ENCODE measurements around the gene SECTM1. TPM values are rescaled to one million over a fixed set of nuclear protein-coding genes. Genes with fewer than 3 reads are reported as not detected.

Gene SECTM1
- total RNA-seq, 1 donor from 2014 or later, result not detected

- CTCF ChIA-PET, result no interaction called here
- Mint-ChIP-seq H3K4me3 (no peak overlapping the region), H3K27ac (no peak overlapping the region), H3K27me3 (peaks cover 23% of the 10 kb centered on the region), H3K36me3 (ENCODE audit: low read depth) (no peaks in the 10 kb centered on the region), H3K9me3 (no peaks in the 10 kb centered on the region), H3K4me1 (peaks cover 18% of the 10 kb centered on the region)
- no peak for TF ChIP-seq CTCF (IDR thresholded peaks at IDR 0.05)
- POLR2A ChIA-PET, result no interaction called here
- ATAC-seq (ENCODE audit: low read depth), result no peak
- no peak for DNase-seq
- intact Hi-C loops (cut with micrococcal nuclease), result no loop called here
These were observed 18.6 kb downstream of the SECTM1 start for GRCh38 chr17:82314727-82315605.

DNA sequence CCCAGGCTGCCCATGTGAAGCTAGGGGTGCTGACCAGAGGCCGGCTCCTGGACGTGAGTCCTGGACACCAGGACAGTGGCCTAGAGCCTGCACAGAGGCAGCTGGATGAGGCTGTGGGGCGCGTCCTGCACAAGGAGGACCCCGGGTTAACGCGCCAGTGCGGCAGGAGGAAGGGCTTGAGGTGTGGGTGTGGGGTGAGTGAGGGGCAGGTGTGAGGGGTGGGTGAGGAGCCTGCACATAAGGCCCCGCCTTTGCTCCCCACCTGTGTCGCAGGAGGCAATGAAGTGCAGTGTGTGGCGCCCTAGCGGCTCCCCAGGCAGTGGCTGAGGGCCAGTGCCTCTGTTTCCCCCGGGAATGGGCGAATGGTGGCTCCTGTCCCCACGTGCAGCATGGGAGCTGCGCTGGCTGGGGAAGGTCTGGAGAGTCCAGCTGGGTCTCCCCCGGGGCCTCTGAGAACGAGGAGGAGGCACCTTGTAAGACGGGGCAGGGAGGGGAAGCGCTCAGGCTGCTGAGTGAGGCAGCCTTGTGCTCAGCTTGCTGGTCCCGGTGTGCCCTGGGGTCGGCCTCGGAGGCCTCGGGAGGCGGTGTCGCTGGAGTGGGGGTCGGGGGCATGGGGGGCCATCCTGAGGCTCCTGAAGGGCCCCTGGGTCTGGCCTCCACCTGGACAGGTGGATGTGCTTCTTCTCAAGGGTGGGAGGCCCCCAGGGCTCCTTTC, 19.4 kb downstream of the SECTM1 start:
- Mint-ChIP-seq H3K4me1 (peaks cover 18% of the 10 kb centered on the region), H3K4me3 (no peak overlapping the region), H3K27ac (no peak overlapping the region), H3K9me3 (no peaks in the 10 kb centered on the region), H3K36me3 (ENCODE audit: low read depth) (no peaks in the 10 kb centered on the region), H3K27me3 (peaks cover 23% of the 10 kb centered on the region)
- intact Hi-C loops (cut with micrococcal nuclease), result no loop called here
- ChIA-PET POLR2A (interaction anchor here (0.6 to 1.6 kb wide), 2 partner anchors 16 to 104 kb away, joined by 3 to 15 read pairs; no protein-coding TSS in a partner anchor), CTCF (no interaction called here)
- no peak for DNase-seq
- no peak for TF ChIP-seq CTCF (IDR thresholded peaks at IDR 0.05)
- ATAC-seq (ENCODE audit: low read depth), result peak; percentile 31

DNA sequence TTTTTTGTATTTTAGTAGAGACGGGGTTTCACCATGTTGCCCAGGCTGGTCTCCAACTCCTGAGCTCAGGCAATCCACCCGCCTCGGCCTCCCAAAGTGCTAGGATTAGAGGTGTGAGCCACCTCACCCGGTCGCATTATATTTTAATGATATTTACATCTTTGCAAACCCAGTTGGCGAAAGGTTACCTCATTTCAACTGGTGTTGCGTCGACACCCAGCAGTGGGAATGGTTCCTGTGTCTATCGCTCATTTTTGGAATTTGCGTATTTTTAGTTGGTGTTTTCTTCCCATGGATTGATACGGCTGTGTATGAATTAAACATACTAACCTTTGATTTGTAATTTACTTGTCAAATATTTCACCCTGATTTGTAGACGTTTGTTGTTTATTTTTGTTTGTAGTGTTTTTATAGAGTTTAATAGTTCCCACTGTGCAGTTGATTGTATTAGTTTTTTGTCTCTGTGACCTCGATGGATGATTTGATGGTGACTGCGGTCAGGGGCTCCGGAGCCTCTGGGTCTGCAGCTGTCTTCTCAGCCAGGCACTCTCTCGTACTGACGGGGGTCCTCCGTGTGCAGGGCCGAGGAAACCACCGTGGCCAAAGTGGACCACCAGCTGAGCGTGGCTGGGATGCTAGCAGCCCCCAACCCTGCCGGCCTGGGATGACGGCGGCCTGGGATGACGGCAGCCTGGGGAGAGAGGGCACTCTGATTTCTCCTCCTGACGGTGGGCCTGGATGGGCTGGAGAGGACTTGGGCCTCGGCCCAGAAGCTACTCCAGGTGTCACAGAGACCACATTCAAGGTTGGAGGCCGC, 20.2 kb downstream of the SECTM1 start:
- DNase-seq (no peak), ATAC-seq (ENCODE audit: low read depth) (no peak)
- Mint-ChIP-seq H3K36me3 (ENCODE audit: low read depth) (no peaks in the 10 kb centered on the region), H3K4me3 (no peak overlapping the region), H3K27me3 (peaks cover 23% of the 10 kb centered on the region), H3K4me1 (peaks cover 18% of the 10 kb centered on the region), H3K9me3 (no peaks in the 10 kb centered on the region), H3K27ac (no peak overlapping the region)
- no peak for TF ChIP-seq CTCF (IDR thresholded peaks at IDR 0.05)
- POLR2A ChIA-PET, result interaction anchor here (0.6 to 1.6 kb wide), 2 partner anchors 15 to 104 kb away, joined by 3 to 15 read pairs; no protein-coding TSS in a partner anchor
- intact Hi-C loops (cut with micrococcal nuclease), result no loop called here
- CTCF ChIA-PET, result no interaction called here

- H3K36me3 Mint-ChIP-seq (ENCODE audit: low read depth), result no peaks in the 10 kb centered on the region
- peaks cover 18% of the 10 kb centered on the region for H3K4me1 Mint-ChIP-seq
- H3K27ac Mint-ChIP-seq, result no peak overlapping the region
- DNase-seq (no peak), ATAC-seq (ENCODE audit: low read depth) (no peak)
- no peak for TF ChIP-seq CTCF (IDR thresholded peaks at IDR 0.05)
- intact Hi-C loops (cut with micrococcal nuclease), result no loop called here
- H3K4me3 Mint-ChIP-seq, result no peak overlapping the region
- H3K27me3 Mint-ChIP-seq, result peaks cover 23% of the 10 kb centered on the region
- ChIA-PET POLR2A (interaction anchor here (1.3 kb wide), 1 partner anchor 11 kb away, joined by 3 read pairs; no protein-coding TSS in a partner anchor), CTCF (interaction anchor here (2.0 kb wide), 1 partner anchor 10 kb away, joined by 5 read pairs; no protein-coding TSS in a partner anchor)
- H3K9me3 Mint-ChIP-seq, result no peaks in the 10 kb centered on the region
These were observed 21.6 kb downstream of the SECTM1 start for GRCh38 chr17:82311971-82312370.

All from activated B cell treated with CpG ODN at 0.5 μM for 24 hours (primary cell).